Activated naive CD4-positive, alpha-beta T cell treated with anti-CD3 and anti-CD28 coated beads, Interleukin-2, amount 50 U/mL, for 72 hours (primary cell): ENCODE results near the gene GGT5. TPM values are rescaled to one million over a fixed set of nuclear protein-coding genes. Genes with fewer than 3 reads are reported as not detected.
"Not testable (repeated sequence)": the region's sequence is repeated elsewhere in the genome, so short reads cannot be mapped to it uniquely, and the experiment has no call there.

Experiments
- ATAC-seq, 2 donors: fragments of 150-1000 bp; cut with Tn5 transposase; 2 replicates each; pipeline ENCODE4 v1.10.0; 2021; ENCODE audit warnings: mild to moderate bottlenecking in 2 of 2, moderate library complexity in 2 of 2
- DNase-seq, 2 donors: peaks; one replicate each; pipeline ENCODE4 v3.0.0; 2021 to 2022; ENCODE audit warnings: low spot score in 2 of 2
- H3K27ac Mint-ChIP-seq, 2 donors: one replicate each; pipeline ENCODE4 v1.8.0; 2022; ENCODE audit warnings: mild to moderate bottlenecking in 2 of 2, mixed read lengths in 2 of 2
- H3K36me3 Mint-ChIP-seq, 2 donors: one replicate each; pipeline ENCODE4 v1.8.0; 2022; ENCODE audit warnings: mixed read lengths in 2 of 2
- H3K9me3 Mint-ChIP-seq, 2 donors: one replicate each; pipeline ENCODE4 v1.8.0; 2022; ENCODE audit warnings: mixed read lengths in 2 of 2
- total RNA-seq, 2 donors: library from RNA; stranded (reverse); gene quantifications; one replicate each; pipeline ENCODE4 v1.2.3, GENCODE V29; 2022

Gene GGT5
- total RNA-seq, 2 donors from 2014 or later, result 0.14 to 0.54 TPM

DNA sequence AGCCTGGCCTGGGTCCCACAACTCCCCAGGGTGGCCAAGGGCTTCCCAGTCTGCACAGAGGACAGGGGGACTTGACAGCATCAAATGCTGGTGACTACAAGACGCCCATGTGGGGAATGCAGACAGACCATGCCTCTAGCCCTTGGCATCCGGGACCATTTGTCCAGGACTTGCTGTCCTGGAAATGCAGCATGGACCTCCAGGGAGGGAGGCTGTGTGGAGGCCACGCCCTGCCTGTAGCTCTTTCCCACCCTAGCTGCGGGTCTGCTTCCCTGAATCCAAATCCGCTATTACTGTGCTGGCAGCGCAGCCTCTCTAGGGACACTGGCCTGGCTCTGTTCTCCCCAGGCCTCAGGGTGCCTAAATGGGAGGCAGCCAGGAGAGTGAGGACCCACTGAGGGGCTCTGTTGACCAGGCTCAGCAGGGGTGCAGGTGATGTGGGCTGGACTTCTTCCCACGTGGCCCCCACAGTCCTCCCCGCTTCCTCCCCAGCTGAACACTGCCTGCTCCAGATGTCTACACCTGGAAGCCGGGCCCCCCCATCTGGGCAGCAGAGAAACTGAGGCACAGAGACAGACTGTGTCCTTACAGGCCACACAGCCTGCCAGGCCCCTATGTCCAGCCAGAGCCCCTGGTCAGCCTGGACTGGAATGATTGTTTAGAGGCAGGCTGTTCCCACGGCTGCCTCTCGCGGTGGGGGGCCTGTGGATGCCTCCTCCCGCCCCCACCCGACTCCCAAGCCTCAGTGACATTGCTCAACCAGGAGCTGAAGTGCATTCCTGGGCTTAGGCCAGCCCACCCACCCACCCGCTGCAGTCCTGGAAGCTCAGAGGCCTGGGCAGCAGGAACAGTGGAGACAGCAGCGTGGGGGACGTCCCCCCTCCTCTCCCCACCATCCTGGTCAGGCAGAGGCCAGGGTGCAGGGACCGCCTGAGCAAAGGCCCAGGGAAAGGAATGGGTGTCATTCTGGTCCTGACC lies 991 bp upstream of the GGT5 start:
- not testable (repeated sequence) for H3K27ac Mint-ChIP-seq, H3K36me3 Mint-ChIP-seq, ATAC-seq, DNase-seq, H3K9me3 Mint-ChIP-seq

DNA sequence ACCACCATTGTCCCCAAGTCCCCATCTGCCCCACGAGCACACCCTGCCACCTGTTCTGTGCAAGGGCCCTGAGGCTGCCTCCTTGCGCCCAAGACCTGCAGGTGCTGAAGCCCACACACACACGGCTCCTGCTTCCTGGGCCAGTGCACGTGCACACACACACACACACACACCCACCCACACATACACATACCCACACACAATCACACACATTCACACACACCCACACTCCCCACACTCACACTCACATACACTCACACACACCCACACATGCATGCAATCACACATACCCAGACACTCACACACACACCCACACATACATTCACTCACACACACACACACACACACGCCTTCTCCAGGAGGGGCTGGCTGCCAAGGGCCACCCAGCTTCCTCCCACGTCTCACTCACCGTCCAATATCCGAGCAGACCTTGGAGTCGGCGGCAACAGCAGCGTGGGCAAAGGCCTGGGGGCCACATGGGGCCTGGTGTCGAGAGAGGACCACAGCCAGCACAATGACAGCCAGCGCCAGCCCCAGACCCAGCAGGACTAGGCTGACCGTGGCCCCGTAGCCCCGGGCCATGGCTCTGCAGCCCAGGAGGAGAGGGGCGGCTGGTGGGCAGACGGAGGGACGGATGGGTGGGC lies 616 bp downstream of the GGT5 start:
- no peaks in the 10 kb centered on the region for H3K9me3 Mint-ChIP-seq
- peak overlapping the region in 1 of 2 donors; percentile 48 for H3K27ac Mint-ChIP-seq
- no peak for DNase-seq
- no peaks in the 10 kb centered on the region for H3K36me3 Mint-ChIP-seq
- ATAC-seq, result no peak

DNA sequence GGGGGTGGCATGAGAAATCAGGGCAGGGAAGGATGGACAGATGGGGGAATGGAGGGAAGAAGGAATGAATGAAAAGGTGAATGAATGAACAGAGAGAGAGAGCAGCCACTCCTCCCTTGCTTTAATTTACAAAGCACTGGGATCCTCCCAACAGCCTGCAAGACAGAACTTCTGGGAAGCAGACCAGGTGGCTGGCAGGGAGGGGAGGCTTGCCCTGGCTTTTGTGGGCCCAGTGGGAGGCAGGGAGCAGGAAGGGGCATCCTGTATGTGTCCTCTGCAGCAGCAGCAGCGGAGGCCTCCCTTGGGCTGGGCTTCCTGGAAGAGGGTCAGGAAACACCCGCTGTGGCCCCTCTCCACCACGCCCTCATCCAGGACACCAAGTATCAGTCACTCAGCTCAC lies 1.5 kb downstream of the GGT5 start:
- peak overlapping the region in 1 of 2 donors; percentile 89 for H3K27ac Mint-ChIP-seq
- not testable (repeated sequence) for ATAC-seq, H3K9me3 Mint-ChIP-seq, DNase-seq, H3K36me3 Mint-ChIP-seq

DNA sequence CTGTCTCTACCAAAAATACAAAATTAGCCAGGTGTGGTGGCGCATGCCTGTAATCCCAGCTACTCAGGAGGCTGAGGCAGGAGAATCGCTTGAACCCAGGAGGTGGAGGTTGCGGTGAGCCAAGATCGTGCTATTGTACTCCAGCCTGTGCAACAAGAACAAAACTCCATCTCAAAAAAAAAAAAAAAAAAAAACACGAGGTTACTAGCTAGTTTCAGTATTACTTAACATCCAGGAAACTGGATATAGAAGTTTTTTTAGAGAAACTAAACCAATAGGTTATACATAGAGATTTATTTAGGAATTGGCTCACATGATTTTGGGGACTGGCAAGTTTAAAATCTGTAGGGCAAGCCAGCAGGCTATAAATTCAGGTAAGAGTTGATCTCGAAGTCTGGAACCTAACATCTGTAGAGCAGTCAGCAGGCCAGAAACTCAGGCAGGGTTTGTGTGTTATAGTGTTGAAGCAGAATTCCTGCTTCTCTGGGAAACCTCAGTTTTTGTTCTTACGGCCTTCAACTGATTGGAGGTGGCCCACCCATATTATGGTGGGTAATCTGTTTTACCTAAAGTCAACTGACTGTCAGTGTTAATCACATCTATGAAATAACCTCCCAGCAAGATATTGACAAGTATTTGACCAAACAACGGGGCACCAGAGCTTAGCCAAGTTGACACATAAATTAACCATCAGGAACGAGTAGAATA lies 3.7 kb downstream of the GGT5 start:
- not testable (repeated sequence) for H3K9me3 Mint-ChIP-seq, H3K36me3 Mint-ChIP-seq, DNase-seq
- H3K27ac Mint-ChIP-seq, result peak overlapping the region in 1 of 2 donors; percentile 30
- ATAC-seq, result peak in 1 of 2 donors; percentile 40

DNA sequence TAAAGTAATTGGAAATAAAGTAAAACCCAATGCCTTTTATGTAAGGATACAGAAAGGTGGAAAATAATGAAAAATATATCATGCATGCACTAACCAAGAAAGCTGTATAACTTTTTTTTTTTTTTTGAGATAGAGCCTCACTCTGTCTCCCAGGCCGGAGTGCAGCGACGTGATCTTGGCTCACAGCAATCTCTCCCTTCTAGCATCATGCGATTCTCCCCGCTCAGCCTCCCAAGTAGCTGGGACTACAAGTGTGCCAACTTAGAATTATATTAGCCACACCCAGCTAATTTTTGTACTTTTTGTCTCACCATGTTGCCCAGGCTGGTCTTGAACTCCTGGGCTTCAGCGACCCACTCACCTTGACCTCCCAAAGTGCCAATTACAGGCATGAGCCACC lies 4.5 kb downstream of the GGT5 start:
- Mint-ChIP-seq H3K36me3 (no peaks in the 10 kb centered on the region), H3K27ac (peak overlapping the region in 1 of 2 donors; percentile 30), H3K9me3 (no peaks in the 10 kb centered on the region)
- ATAC-seq (no peak), DNase-seq (no peak)

DNA sequence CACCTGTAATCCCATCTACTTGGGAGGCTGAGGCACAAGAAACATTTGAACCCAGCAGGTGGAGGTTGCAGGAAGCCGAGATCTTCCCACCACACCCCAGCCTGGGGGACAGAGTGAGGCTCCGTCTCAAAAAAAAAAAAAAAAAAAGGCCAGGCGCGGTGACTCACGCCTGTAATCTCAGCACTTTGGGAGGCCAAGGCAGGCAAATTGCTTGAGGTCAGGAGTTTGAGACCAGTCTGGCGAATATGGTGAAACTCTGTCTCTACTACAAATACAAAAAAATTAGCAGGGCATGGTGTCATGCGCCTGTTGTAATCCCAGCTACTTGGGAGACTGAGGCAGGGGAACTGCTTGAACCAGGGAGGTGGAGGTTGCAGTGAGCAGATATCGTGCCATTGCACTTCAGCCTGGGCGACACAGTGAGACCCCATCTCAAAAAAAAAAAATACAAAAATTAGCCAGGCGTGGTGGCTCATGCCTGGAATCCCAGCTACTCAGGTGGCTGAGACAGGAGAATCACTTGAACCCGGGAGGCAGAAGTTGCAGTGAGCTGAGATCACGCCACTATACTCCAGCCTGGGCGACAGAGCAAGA lies 6.7 kb downstream of the GGT5 start:
- ATAC-seq, DNase-seq, H3K9me3 Mint-ChIP-seq, H3K27ac Mint-ChIP-seq, H3K36me3 Mint-ChIP-seq: not testable (repeated sequence)

DNA sequence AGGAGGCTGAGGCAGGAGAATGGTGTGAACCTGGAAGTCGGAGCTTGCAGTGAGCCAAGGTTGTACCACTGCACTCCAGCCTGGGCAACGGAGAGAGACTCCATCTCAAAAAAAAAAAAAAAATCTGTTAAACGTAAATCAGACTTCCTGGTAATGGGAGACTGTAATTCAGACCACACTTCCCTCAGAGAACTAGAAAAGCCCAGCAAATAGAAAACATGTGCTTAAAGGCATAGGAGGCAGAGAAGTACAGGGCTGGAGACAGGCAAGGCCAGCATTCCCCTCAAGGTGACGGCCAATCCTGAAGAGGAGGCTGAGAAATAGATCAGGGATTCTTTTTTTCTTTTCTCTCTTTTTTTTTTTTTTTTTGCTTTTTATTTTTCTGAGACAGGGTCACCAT lies 8.2 kb downstream of the GGT5 start:
- Mint-ChIP-seq H3K27ac (no peak overlapping the region), H3K9me3 (no peaks in the 10 kb centered on the region), H3K36me3 (no peaks in the 10 kb centered on the region)
- ATAC-seq (no peak), DNase-seq (no peak)

DNA sequence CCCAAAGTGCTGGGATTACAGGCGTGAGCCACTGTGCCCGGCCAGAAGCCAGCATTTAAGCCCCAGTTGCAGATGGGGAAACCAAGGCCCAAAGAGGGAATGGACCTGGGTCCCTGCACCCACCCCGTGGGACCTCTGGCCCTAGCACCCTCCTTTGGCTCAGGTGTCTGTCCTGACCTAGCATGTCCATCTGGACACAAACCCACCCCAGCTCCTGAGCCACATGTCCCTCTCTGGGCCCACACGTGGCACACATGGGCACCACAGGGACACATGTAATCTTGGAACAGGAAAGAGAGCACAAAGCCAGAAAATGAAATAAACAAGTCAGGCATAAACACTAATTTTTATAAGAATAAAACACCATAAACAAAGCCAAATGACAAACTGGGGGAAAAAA lies 9.6 kb downstream of the GGT5 start:
- ATAC-seq (no peak), DNase-seq (no peak)
- H3K9me3 Mint-ChIP-seq, result no peaks in the 10 kb centered on the region
- H3K27ac Mint-ChIP-seq, result peak overlapping the region in 1 of 2 donors; percentile 79
- H3K36me3 Mint-ChIP-seq, result no peaks in the 10 kb centered on the region

DNA sequence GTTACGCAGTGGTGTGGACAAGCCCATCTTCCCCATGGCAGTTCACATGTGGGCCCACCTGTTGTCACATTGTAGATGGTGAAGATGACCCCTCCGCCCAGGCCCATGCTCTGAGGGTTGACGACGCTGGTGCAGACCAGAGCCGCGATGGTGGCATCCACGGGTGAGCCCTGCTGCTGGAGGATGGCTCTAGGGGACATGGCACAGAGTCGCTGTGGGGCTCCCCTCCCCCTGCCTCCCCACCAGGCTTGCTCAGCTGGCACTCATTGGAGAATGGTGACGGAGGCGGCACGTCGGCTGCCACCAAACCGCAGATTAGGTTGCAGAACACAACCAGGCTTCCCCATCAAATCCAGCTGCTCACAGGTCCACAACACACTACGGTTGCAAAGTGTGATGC lies 11.1 kb downstream of the GGT5 start:
- no peaks in the 10 kb centered on the region for H3K36me3 Mint-ChIP-seq
- no peaks in the 10 kb centered on the region for H3K9me3 Mint-ChIP-seq
- ATAC-seq (no peak), DNase-seq (no peak)
- peak overlapping the region in 1 of 2 donors; percentile 35 for H3K27ac Mint-ChIP-seq

DNA sequence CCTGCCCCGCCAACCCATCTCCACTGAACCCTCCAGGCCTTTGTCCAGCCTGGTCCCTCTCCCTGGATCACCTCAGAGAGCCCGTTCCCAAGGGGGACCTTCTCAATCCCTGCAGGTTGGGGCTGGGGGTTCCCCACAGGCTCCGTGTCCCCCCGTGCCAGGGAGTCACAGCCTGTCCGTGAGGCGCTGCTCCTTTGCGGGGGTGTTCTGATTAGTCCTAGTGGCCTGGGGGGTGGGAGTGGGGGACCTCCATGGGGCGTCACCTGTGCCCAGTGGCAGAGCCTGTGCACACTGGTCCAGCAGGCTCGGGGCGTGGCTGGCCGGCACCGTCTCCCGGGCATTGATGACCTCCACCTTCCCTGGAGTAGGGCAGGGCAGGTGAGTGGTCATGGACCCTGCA lies 11.6 kb downstream of the GGT5 start:
- ATAC-seq (no peak), DNase-seq (no peak)
- Mint-ChIP-seq H3K36me3 (no peaks in the 10 kb centered on the region), H3K9me3 (no peaks in the 10 kb centered on the region), H3K27ac (no peak overlapping the region)

DNA sequence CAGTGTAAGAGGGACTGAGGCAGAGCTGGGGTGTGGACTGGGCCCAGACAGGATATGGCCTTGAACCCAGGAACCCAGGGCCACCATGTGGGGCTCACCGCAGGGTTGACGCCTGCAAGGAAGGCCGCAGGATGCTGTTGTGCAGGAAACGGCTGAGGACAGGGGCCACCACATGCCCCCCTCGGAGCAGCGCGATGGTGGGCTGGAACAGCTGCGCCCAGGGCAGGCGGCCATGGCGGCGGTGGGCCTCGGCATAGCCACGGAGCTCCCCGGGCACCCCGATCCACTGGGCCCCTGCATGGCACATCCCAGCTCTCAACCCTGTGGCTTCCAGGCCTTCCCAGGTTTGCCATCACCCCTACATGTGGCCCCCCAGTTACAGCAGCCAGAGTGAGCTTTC lies 12.2 kb downstream of the GGT5 start:
- ATAC-seq (no peak), DNase-seq (no peak)
- no peaks in the 10 kb centered on the region for H3K36me3 Mint-ChIP-seq
- no peaks in the 10 kb centered on the region for H3K9me3 Mint-ChIP-seq
- no peak overlapping the region for H3K27ac Mint-ChIP-seq

DNA sequence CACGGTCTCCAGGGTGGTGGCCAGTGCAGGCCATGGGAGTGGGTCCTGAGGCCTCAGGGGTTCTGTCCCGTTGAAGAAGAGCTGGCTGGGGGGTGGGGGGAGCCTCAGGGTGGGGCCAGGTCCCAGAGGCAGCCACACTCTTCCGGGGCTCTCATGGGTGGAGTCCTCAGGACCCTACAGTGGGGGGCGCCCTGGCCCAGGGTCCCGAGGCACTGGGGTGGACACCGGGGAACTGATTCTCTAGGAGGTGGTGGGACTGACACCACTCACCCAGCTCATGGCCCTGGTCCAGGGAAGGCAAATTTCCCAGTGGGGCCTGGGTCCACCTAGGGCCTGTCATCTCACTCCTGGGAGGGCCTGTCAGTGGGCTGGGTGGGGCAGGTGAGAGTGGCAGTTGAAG lies 12.8 kb downstream of the GGT5 start:
- no peaks in the 10 kb centered on the region for H3K9me3 Mint-ChIP-seq
- ATAC-seq (no peak), DNase-seq (no peak)
- H3K27ac Mint-ChIP-seq, result no peak overlapping the region
- H3K36me3 Mint-ChIP-seq, result no peaks in the 10 kb centered on the region

DNA sequence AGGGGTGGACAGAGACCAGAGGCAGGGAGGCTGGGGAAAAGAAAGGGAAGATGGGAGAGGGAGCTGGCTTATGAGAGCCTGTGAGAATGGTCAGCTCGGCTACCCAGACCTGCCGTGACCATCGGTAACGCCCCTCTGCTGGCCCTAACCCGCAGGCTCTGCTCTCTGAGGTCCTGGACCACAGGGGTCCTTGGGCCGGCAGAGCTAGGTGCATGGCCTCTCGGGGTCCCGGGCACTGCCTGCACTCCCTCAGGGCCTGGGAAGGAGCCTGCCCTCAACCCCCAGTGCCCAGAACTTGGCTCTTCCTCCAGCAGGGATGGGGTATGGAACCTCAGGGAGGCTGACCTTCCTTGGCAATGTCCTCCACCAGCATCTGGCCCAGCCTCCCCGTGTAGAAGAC lies 13.2 kb downstream of the GGT5 start:
- ATAC-seq (no peak), DNase-seq (no peak)
- no peak overlapping the region for H3K27ac Mint-ChIP-seq
- H3K9me3 Mint-ChIP-seq, result no peaks in the 10 kb centered on the region
- no peaks in the 10 kb centered on the region for H3K36me3 Mint-ChIP-seq

DNA sequence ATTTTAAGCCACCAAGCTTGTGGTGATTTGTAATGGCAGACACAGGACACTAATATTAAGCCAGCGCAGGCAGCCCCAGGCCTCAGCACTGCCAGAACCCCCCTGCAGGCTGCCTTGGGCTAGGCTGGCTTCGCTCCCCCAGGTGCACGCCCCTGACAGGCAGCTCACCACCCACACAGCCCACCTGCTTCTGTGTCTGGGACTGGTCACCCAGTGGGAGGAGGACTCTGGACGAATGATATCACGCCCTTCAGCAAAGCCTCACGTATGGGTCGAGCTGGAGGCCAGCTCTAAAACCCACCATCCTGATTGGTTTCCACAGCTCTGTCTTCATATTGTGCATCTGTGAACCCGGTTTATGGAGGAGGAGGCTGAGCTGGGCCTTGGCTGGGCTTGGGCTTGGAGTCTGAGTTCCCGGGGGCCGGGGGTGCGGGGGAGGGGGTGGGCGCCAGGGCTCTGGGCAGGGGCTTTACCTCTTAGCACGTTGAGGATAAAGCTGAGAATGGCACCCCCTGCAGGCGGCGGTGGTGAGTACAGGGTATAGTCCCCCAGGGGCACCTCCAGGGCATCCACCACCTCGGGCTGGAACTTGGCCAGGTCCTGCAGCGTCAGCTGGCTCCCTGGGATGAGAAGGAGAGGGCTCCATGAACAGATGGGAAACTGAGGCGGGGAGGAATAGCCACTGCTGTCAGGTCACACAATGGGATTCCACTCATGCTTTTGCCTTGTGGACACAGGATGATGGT lies 13.8 kb downstream of the GGT5 start:
- DNase-seq, result peak in 1 of 2 donors; percentile 78
- Mint-ChIP-seq H3K9me3 (no peaks in the 10 kb centered on the region), H3K36me3 (no peaks in the 10 kb centered on the region), H3K27ac (peak overlapping the region in 1 of 2 donors; percentile 68)
- peak; percentile 79 to 86 for ATAC-seq

DNA sequence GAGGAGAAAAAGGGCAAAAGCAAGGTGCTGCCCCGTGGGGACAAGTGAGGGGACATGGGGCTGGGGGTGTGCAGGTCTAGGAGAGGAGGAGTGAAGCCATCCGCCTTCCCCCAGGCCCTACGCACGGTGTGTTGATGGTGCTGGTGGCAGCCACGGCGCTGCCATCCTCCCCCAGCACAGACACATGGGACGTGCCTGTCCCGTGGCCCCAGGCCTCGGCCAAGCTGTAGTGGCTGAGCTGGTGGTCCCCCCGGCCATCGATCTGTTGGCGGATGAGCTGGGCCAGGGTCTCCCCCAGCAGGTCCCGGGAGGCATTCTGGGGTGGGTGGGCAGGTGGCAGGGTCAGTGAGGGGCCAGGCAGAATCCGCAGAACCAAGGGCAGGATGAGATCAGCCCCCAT lies 18.9 kb downstream of the GGT5 start:
- ATAC-seq (no peak), DNase-seq (no peak)
- Mint-ChIP-seq H3K27ac (peak overlapping the region in 1 of 2 donors; percentile 44), H3K36me3 (no peaks in the 10 kb centered on the region), H3K9me3 (no peaks in the 10 kb centered on the region)

DNA sequence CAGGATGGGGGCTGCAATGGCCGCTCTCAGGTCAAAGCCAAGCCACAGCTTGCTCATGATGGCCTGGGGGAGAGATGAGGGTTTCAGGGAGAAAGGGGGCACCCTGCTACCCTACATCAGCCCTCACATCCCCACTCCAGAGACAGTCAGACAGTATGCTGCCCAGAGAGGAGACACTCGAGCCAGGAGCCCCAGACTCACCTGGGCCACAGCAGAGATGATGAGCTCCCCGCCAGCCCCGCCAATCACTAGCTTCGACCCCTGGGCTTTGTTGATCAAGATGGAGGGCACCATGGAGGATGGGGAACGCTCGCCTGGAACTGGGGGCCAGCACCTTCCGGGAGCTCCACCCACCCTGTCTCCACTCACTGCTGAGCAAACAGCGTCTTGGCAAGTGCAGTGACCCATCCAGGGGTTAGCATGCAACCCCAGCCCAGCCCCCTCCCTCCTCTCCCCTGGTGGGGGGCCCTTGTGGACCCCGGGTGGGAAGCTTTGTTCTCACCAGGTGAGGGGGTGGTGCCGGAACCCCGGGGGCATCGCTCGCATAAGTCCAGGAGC lies 19.8 kb downstream of the GGT5 start:
- H3K36me3 Mint-ChIP-seq, result no peaks in the 10 kb centered on the region
- H3K27ac Mint-ChIP-seq, result no peak overlapping the region
- DNase-seq (no peak), ATAC-seq (no peak)
- no peaks in the 10 kb centered on the region for H3K9me3 Mint-ChIP-seq
